Hippocampal formation (tissue), 2 donors: ENCODE results near the gene ZDHHC4.
"Not testable (repeated sequence)": the region's sequence is repeated elsewhere in the genome, so short reads cannot be mapped to it uniquely, and the experiment has no call there.

Source experiments
- DNase-seq, 2 donors: peaks; one replicate each; lab custom pipeline; 2025; lab: John Stamatoyannopoulos, UW

The ZDHHC4 gene

DNA sequence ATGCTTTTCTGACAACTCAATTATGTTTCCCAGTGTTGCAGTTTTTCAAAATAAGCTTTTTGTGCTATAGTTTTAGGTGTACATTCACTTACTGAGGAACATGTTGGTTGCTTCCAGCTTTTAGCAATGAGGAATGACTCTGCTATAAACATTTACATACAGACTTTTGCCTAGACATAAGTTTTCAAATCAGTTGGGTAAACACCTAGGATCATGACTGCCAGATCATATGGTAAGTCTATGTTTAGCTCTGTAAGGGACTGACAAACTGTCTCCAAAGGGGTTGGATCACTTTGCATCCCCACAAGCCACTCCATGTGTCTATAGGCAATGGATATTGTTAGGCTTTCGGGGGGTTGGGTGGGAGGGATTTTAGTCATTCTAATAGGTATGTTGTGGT, 15.1 kb upstream of the ZDHHC4 start:
- no peak for DNase-seq

DNA sequence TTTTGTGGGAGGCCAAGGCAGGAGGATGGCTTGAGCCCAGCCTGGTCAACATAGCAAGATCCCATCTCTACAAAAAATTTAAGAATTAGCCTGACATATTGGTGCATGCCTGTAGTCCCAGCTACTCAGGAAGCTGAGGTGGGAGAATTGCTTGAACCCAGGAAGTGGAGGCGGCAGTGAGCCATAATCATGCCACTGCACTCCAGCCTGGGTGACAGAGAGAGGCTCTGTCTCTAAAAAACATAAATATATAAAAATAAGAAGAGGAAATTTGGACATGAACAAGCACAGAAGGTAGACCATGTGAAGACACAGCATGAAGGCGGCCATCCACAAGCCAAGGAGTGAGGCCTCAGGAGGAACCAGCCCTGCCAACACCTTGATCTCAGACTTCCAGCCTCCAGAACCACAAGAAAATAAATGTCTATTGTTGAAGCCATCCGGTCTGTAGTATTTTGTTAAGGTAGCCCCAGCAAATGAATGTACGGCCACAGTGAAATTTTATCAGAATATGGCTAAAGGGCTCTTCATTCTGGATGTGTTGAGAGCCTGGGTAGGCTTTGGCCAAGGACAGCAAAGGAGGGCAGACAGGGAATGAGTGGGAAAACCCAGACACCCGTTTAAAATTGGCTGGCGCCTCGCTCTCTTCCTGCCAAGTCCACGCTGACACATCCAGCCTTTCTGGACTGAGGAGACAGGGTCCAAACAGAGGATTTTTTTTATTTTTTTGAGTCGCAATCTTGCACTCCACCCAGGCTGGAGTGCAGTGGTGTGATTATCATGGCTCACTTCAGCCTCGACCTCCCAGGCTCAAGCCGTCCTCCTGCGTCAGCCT, 13.1 kb upstream of the ZDHHC4 start:
- no peak for DNase-seq

DNA sequence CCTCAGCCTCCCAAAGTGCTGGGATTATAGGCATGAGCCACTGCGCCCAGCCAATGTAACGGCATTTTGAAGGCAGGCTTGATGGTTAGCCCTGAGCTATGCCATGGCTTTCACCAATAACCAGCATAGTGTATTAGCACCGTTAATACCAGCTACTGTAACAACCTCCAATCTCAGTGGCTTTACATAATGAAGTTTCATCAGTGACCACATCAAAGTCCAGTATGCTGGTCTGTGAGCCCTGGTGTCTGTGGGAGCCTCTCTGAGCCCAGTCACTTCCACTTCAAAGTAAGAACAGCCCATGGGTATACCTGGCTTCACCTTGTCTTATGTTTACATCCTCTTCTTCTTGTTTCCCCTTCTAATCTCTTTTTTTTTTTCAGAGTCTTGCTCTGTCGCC, 11.6 kb upstream of the ZDHHC4 start:
- no peak for DNase-seq

DNA sequence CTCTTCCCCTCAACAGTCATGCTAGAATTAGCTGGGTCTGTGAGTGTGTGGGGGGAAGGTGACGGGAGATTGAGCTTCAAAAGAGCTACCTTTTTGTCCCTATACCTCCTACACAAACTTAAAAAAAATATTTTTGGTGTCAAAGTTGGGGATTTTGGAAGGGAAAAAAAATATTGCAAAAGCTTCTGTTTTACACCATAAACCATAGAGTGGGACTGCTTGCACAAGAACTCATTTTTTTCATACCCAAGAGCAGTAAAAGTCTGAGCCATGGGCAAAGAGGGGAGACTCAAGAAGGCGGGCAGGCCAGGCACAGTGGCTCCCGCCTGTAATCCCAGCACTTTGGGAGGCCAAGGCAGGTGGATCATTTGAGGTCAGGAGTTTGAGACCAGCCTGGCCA, 9.4 kb upstream of the ZDHHC4 start:
- DNase-seq, result no peak

DNA sequence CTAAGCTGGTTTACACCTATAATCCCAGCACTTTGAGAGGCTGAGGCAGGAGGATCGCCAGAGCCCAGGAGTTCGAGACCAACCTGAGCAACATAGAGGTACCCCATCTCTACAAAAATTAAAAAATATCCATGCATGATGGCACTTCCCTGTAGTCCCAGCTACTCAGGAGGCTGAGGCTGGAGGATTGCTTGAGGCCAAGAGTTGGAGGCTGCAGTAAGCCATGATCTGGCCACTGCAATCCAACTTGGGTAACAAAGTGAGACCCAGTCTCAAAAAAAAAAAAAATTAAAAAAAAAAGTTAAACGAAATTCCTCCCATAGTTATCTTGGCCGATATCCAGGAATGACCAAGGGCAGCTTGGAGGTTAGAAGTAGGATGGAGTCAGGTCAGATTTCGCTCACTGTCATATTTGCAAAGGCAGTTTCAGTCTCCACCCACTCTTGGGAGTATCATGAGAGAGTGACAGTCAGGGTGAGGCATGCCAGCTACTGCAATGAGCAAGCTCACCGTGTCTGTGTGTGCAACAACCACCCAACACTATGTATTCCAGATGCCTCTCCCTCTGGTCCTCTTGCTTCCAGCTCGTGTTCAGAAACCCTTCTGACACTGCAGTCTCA, 6.0 kb upstream of the ZDHHC4 start:
- no peak for DNase-seq

DNA sequence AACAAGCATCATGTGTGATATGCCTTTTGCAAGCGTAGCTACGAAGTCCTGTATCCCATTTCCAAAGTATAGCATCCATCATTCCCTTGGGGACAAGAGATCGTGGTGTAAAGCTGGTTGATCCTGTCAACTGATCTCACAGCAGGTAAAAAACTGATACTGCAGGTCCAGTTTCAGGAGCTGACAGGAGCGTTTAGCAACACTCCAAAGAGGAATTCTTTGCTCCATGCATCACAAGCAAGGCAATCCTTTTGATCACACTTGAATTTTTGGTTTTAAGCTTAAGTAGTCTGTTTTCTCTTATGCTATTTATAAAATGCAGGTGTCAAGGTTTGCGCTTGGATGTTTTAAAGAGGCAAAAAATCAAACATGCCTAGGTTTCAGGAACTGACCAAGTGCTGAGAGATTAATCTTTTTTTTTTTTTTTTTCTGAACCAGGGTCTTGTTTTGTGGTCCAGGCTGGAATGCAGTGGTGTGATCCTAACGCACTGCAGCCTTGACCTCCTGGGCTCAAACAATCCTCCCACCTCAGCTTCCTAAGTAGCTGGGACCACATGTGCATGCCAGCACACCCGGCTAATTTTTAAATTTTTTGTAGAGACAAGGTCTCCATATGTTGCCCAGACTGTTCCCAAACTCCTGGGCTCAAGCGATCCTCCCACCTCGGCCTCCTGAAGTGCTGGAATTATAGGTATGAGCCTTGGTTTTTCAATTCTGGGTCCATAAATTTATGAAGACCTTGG, 1.8 kb upstream of the ZDHHC4 start:
- DNase-seq, result no peak

DNA sequence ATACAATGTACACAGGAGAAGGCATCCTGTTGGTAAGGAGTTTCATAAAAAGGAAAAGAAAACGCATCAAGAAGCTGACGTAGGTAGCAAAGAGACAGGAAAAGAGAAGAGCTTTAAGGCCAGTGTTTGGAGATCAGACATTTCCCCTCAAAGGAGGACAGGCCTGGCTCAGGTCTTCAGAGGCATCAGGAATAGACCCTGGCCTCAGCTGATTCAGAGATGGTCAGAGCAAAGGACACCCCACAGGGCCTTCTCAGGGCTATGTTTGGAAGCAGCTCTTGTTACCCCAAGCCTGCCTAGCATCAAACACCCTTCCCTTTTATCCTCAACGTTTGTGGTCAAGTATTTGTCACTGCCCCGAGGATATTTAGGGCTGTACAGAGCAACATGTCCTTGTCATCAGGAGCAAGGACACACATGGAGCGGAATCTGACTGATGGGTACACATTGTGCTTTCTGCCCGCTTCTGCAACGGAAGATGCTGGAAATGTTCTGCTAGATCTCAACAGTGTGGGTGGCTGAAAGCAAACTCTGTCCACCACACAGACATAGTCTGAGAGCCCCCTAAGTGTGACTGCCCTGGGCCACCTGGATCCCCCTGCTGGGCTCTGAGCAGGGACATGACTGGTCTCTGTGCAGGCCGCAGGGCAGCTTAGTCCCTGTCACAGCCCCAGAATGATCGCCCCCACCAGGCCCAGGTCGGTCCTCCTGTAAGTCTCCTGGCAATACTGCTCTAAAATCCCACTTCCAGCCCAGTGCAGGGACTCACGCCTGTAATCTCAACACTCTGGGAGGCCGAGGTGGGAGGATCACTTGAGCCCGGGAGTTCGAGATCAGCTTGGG, 1.0 kb upstream of the ZDHHC4 start:
- no peak for DNase-seq

DNA sequence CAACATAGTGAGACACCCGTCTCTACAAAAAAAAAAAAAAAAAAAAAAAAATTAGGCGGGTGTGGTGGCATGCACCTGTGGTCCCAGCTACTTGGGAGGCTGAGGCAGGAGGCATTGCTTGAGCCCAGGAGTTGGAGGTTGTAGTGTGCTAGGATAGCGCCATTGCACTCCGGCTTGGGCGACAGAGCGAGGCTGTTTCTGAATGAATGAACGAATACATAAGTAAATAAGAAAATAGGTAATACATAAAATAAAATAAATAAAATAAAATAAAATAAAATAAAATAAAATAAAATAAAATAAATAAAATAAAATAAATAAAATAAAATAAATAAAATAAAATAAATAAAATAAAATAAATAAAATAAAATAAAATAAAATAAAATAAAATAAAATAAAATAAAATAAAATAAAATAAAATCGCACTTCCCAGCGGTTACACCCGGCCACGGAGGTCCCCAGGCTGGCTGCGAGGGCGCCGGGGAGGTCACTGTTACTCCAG, 336 bp upstream of the ZDHHC4 start:
- not testable (repeated sequence) for DNase-seq

DNA sequence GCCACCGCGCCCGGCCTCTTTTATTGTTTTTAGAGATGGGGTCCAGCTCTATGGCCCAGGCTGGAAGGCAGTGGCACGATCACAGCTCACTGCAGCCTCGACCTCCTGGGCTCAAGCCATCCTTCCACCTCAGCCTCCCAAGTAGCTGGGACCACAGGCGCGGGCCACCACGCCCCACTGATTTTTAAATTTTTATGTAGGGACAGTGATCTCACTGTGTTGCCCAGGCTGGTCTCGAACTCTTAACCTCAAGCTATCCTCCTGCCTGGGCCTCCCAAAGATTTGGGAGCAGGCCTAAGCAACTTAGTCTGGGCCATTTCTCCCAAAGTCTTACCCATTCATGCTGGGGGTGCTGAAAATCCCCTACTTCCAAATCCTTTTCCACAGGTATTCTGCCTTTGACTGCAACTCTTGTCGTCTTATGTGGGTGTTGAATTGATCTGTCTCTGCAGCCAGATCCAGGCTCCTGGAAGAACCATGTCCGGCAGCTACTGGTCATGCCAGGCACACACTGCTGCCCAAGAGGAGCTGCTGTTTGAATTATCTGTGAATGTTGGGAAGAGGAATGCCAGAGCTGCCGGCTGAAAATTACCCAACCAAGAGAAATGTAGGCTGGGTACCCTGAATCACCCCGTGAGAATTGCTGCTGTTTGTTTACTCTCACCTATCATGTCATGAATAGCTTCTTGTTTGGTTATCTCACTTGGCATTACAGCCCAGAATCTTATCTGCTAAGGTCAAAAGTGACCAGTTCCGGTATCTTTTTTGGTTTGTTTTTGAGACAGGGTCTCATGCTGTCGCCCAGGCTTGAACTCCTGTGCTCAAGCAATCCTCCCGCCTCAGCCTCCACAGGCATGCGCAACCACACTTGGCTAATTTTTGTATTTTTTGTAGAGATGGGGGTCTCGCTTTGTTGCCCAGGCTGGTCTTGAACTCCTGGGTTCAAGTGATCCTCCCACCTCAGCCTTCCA, 1.1 kb downstream of the ZDHHC4 start:
- no peak for DNase-seq

DNA sequence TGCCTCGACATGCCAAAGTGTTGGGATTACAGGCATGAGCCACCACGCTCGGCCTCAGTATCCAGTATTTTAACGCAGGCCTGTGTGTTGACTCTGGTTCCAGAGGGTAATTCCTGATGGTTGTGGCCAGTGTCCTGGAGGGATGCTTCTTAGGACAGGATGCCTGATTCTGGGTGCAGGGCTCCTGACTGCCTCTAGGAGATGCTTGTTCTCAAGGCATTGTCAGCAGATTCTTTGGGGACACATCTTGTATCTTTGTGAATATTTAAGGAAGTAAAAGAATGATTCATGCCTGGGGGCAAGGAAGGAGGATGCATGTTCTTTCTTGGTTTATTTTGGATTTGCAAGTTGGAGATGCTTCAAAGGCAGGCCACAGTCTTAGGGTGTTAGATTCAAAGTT, 2.2 kb downstream of the ZDHHC4 start:
- DNase-seq, result no peak

DNA sequence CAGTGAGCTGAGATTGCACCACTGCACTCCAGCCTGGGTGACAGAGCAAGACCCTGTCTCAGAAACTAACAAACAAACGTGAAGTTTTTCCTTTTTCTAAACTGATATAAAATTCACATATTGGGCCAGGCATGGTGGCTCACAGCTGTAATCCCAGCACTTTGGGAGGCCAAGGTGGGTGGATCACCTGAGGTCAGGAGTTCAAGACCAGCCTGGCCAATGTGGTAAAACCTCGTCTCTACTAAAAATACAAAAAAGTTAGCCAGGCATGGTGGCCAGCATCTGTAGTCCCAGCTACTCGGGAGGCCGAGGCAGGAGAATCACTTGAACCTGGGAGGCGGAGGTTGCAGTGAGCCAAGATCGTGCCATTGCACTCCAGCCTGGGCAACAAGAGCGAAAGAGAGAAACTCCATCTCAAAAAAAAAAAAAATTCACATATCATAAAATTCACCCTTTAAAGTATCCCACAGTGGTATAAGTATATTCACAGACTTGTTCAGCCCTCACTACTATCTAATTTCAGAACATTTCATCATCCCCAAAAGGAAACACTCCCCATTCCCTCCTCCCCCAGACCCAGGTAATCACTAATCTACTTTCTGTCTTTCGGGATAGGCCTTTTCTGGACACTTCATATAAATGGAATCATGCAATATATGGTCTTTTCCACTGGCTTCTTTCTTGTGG, 8.6 kb downstream of the ZDHHC4 start:
- DNase-seq, result not testable (repeated sequence)

DNA sequence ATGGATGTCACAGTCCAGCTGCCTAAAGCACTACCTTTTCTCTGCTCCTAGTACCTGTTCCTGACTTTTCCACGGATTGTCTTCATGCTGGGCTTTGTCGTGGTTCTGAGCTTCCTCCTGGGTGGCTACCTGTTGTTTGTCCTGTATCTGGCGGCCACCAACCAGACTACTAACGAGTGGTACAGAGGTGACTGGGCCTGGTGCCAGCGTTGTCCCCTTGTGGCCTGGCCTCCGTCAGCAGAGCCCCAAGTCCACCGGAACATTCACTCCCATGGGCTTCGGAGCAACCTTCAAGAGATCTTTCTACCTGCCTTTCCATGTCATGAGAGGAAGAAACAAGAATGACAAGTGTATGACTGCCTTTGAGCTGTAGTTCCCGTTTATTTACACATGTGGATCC, 11.3 kb downstream of the ZDHHC4 start:
- DNase-seq, result no peak

DNA sequence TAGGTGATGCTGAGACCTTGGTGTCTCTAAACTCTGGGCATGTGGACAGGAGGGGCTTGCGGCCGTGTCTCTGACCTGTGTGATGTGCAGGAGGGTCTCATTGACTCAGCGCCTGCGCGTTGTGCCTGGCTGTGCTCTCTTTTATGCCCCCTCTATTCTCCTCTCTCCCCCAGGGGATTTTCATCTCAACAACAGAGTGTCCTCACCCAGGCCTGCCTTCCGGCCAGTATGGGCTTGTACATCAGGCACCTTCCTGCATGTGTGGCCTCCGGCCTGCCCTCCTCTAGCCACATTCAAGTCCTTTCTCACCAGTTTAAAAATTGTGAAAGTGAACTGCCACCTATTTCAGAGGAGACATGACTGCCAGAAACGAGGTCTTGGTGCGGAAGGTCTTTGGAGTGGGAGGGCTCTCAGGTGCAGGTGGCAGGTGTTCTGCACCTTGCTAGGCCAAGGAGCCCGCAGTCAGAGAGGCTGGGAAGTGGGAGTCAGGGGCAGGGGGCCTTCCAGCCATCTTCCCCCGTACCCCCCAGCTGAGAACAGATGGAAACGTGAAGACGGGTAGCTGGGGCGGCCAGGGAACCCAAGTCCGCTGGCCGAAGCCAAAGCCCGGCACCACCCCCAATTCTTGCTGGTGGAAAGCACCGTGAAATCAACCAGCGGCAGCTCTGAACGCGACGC, 12.0 kb downstream of the ZDHHC4 start:
- DNase-seq, result no peak

DNA sequence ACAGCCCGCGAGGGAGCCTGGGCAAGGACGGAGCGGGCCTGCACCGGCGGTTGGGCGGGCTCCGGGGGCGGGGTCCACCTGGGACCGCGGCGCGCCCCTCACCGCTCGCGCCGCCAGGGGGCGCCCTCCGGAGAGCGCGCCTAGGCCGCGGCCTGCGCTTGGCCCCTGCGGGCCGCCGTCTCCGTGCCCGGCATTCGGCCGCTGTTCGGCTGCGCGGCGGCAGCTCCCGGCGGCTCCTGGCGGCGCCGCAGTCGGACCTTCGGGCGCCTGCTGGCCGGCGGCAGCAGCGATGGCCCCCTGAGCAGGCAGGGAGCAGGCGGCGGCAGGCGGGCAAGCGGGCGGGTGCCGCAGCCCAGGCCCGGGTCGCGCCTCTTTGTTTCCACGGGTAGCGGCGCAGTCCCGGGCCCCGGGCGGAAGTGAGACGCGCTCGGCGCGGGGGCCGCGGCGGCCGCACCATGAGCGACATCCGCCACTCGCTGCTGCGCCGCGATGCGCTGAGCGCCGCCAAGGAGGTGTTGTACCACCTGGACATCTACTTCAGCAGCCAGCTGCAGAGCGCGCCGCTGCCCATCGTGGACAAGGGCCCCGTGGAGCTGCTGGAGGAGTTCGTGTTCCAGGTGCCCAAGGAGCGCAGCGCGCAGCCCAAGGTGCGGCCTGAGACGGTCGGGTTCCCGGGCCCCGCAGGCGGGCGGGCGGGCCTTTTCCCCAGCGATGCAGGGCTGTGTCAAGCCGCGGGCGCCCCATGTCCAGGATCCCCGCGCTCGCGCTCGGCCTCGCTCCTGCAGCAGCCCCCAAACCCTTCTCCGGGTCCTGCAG, 12.8 kb downstream of the ZDHHC4 start, which contains the start of gene INTS15:
Gene INTS15 (plus strand): TSS at position 193 of the 816 bp plus-strand sequence. CDS start 263 bp downstream, at position 456.
- DNase-seq, result peak; percentile 57 to 66

DNA sequence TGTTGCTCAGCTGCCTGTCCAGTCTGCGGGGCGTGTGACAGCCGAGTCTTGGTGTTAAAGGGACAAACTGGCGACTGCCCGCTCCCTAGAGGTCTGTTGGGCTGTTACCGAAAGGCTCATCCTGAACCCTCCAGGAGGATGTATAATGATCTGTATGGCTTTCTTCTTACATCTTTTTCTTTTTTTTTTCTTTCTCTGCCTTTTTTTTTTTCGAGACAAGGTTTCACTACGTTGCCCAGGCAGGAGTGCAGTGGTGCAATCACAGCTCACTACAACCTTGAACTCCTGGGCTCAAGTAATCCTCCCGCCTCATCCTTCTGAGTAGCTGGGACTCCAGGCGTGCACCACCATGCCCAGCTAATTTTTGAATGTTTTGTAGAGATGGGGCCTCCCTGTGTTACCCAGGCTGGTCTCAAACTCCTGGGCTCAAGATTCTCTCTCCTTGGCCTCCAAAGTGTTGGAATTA, 13.4 kb downstream of the ZDHHC4 start:
- no peak for DNase-seq

DNA sequence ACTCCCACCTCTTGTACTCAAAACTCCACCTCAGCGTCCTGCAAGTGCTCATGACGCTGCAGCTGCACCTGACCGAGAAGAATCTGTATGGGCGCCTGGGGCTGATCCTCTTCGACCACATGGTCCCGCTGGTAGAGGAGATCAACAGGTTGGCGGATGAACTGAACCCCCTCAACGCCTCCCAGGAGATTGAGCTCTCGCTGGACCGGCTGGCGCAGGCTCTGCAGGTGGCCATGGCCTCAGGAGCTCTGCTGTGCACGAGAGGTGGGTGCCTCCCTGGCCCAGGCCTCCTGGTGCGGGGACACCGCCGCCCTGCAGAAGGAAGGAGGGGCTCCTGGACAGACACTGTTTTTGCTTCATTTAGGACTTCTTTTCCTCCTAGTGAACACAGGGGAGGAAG, 22.8 kb downstream of the ZDHHC4 start:
- DNase-seq, result no peak

DNA sequence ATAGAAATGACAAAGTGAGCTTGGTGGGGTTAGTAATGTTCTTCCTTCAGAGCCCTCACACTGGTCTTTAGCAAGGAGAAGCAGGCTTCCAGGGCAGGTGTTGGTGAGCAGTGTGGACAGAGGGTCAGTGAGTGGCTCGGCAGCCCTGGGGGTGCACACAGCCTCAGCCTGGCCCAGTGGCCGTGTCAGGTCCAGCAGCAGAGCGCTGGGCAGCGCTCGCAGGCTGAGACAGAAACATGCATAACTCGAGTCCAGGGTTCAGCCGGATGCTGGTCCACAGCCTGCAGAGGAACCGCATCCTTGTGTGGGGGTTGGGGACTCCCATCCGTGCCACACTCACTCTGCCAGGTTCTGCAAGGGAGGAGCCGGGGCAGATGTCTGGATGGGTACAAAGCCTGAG, 27.2 kb downstream of the ZDHHC4 start:
- DNase-seq, result no peak

DNA sequence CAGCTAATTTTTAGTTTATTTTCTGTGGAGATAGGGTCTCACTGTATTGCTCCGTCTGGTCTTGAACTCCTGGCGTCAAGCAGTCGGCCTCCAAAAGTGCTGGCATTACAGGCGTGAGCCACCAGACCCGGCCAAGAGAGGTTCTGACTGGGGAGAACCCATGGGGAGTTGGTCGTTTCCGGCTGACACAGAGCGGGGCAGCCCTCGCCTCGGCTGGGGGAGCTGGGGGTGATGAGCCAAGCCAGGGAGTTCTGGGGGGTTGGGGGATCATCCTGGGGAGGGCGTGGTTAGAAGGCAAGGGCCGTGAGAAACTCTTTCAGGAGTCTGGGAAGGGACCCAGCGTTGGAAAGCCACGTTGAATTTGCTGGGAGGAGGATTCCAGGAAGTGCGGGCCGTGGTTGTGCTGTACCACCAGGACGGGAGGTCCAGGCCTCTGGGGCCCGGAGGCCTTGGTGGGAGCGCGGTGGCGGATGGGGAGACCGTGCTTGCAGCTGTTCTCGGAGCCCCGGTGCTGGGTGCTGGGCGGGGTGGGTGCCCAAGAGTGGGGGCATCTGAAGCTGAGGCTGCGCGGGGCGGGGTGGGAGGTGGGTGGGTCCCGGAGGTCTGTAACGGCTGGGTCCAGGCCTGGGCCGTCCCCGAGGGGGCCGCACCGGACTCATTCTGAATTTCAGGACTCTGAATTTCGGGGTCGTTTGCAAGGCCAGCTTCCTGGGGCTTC, 29.8 kb downstream of the ZDHHC4 start:
- DNase-seq, result no peak
